Posterior vena cava (tissue), 2 donors: ENCODE results near the gene SLC22A15. TPM values are rescaled to one million over a fixed set of nuclear protein-coding genes. Genes with fewer than 3 reads are reported as not detected.

Experiments
- total RNA-seq, 2 donors: library from RNA; stranded (reverse); fragmentation: NEBNext Ultra II Directional; extraction: Animal tissue kit (Norgen Biotek cat#: 25700); gene quantifications; one replicate each; pipeline ENCODE4 v1.2.1, GENCODE V29; 2021
- donor health status: DM: yes; HTN: yes; CAD: no.
- donor health status: DM: yes; HTN: yes; CAD: no.

The SLC22A15 gene
- total RNA-seq, 2 donors from 2014 or later, result 3.1 to 6.1 TPM

Other genes starting within 250 kb of the SLC22A15 start
- 100 to 1,000 TPM in 1 of 2 donors, 10 to 100 TPM in 1; 98.7 to 122 TPM for gene CASQ2, start 207.8 kb upstream of the SLC22A15 start, total RNA-seq
- not detected for gene NHLH2, start 135.4 kb upstream of the SLC22A15 start, total RNA-seq
- not detected for gene MAB21L3, start 134.9 kb downstream of the SLC22A15 start, total RNA-seq